ENCODE measurements around the gene FTO. TPM values are rescaled to one million over a fixed set of nuclear protein-coding genes. Genes with fewer than 3 reads are reported as not detected.

Gene FTO
- total and polyA plus RNA-seq, 2 donors from 2014 or later, result 22.3 to 116 TPM

- no peaks in the 10 kb centered on the region for H3K9me3 ChIP-seq (ENCODE audit: control insufficient read depth in 2 of 3, insufficient read depth in 1 of 3, low read length in 3 of 3)
- H3K4me1 ChIP-seq (ENCODE audit: control insufficient read depth in 2 of 3, insufficient read depth in 2 of 3, low read depth in 1 of 3, low read length in 3 of 3), result no peaks in the 10 kb centered on the region
- H3K27ac ChIP-seq (ENCODE audit: low read depth in 2 of 2, low read length in 2 of 2), result no peak overlapping the region
- no peak for TF ChIP-seq CTCF (IDR thresholded peaks at IDR 0.05; ENCODE audit: borderline replicate concordance, extremely low read depth, insufficient read depth)
- intact Hi-C loops (cut with DNase I), result no loop called here
- no peaks in the 10 kb centered on the region for H3K36me3 ChIP-seq (ENCODE audit: control insufficient read depth in 2 of 3, insufficient read depth in 3 of 3, low read length in 3 of 3)
- no peak overlapping the region for H3K9ac ChIP-seq (ENCODE audit: low read length in 3 of 3)
- DNase-seq (no peak), FAIRE-seq (no peak)
- H3K27me3 ChIP-seq (ENCODE audit: control insufficient read depth, insufficient read depth, low read length), result no peaks in the 10 kb centered on the region
- H3K4me3 ChIP-seq (ENCODE audit: low read length in 3 of 3), result no peak overlapping the region
Measured at GRCh38 chr16:54099627-54100026, 395.7 kb downstream of the FTO start.

GRCh38 chr16:54102888-54103866, 399.2 kb downstream of the FTO start:
- FAIRE-seq (no peak), DNase-seq (no peak)
- no peak overlapping the region for H3K27ac ChIP-seq (ENCODE audit: low read depth in 2 of 2, low read length in 2 of 2)
- H3K9ac ChIP-seq (ENCODE audit: low read length in 3 of 3), result no peak overlapping the region
- TF ChIP-seq CTCF (IDR thresholded peaks at IDR 0.05; ENCODE audit: borderline replicate concordance, extremely low read depth, insufficient read depth), result no peak
- H3K36me3 ChIP-seq (ENCODE audit: control insufficient read depth in 2 of 3, insufficient read depth in 3 of 3, low read length in 3 of 3), result no peaks in the 10 kb centered on the region
- no peaks in the 10 kb centered on the region for H3K27me3 ChIP-seq (ENCODE audit: control insufficient read depth, insufficient read depth, low read length)
- no peaks in the 10 kb centered on the region for H3K9me3 ChIP-seq (ENCODE audit: control insufficient read depth in 2 of 3, insufficient read depth in 1 of 3, low read length in 3 of 3)
- H3K4me1 ChIP-seq (ENCODE audit: control insufficient read depth in 2 of 3, insufficient read depth in 2 of 3, low read depth in 1 of 3, low read length in 3 of 3), result no peaks in the 10 kb centered on the region
- intact Hi-C loops (cut with DNase I), result no loop called here
- no peak overlapping the region for H3K4me3 ChIP-seq (ENCODE audit: low read length in 3 of 3)

GRCh38 chr16:54106057-54106456, 402.1 kb downstream of the FTO start:
- intact Hi-C loops (cut with DNase I), result no loop called here

More at GRCh38 chr16:54106057-54106456, 402.1 kb downstream of the FTO start:
- Histone ChIP-seq H3K27me3 (ENCODE audit: control insufficient read depth, insufficient read depth, low read length) (no peaks in the 10 kb centered on the region), H3K9ac (ENCODE audit: low read length in 3 of 3) (no peak overlapping the region), H3K4me3 (ENCODE audit: low read length in 3 of 3) (no peak overlapping the region), H3K27ac (ENCODE audit: low read depth in 2 of 2, low read length in 2 of 2) (no peak overlapping the region), H3K9me3 (ENCODE audit: control insufficient read depth in 2 of 3, insufficient read depth in 1 of 3, low read length in 3 of 3) (no peaks in the 10 kb centered on the region), H3K4me1 (ENCODE audit: control insufficient read depth in 2 of 3, insufficient read depth in 2 of 3, low read depth in 1 of 3, low read length in 3 of 3) (no peaks in the 10 kb centered on the region), H3K36me3 (ENCODE audit: control insufficient read depth in 2 of 3, insufficient read depth in 3 of 3, low read length in 3 of 3) (no peaks in the 10 kb centered on the region)
- FAIRE-seq, result no peak
- peak in 1 of 5 donors; percentile 8 for DNase-seq
- TF ChIP-seq CTCF (IDR thresholded peaks at IDR 0.05; ENCODE audit: borderline replicate concordance, extremely low read depth, insufficient read depth), result no peak

All from kidney (tissue), 14 donors.